ENCODE measurements around the gene PRUNE2.

Gene PRUNE2

DNA sequence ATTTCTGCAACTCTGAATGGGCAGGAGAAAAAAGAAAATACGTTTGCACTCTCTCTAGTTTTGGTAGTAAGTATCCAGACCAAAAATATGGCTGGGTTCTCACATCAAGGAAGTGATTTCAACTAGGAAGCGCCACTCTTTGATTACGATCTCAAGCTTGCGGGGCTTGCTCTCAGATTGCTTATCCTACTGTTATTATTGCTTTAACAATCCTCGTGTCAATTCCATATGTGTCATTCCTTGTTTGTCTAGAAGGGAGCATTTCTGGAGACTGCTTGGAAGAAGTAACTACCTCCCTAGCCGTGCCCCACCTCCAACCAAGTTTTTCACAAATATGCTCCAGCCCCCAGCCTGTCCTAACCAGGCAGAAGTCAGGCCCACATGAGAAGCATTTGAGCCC lies 3.5 kb downstream of the PRUNE2 start:
- no peak for DNase-seq (ENCODE audit: low read depth, low spot score)

GRCh38 chr9:76901801-76902200 lies 4.1 kb downstream of the PRUNE2 start:
- no peak for DNase-seq (ENCODE audit: low read depth, low spot score)

- no peak for DNase-seq (ENCODE audit: low read depth, low spot score)
Measured at GRCh38 chr9:76900884-76901440, 5.0 kb downstream of the PRUNE2 start.

GRCh38 chr9:76898786-76899185 lies 7.1 kb downstream of the PRUNE2 start:
- DNase-seq (ENCODE audit: low read depth, low spot score) = no peak

DNA sequence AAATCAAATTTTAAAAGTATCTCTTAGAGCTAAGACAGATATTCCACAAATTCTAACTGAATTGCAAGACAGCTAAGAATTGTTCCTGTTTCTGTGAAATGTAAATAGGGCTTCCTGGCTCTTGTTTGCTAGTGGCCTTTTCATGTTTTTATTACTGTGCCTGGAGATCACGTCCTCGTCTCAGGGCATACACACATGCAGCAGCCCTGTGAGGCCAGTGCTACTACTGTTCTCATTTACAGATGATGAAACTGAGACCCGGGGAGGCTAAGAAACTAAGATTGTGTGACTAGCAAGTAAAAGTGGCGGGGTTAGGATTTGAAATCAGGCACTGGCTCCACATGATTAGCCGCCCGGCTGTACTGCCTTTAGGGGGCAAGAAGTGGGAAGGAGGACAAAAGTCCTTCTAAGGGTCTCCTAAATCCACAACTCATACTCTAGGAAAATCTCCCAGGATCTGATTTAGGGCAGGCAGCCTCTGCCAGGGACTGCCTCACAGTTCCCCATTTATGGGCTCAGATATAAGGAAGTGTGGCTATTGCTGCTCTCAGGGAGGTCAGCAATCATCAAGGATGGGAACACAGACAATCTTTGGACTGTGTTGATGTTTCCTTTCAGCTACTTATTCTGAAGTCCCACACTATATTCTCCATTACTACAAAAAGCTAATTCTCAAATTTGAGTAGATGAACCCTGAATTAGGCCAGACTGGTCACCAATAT lies 7.9 kb downstream of the PRUNE2 start:
- no peak for DNase-seq (ENCODE audit: low read depth, low spot score)

DNA sequence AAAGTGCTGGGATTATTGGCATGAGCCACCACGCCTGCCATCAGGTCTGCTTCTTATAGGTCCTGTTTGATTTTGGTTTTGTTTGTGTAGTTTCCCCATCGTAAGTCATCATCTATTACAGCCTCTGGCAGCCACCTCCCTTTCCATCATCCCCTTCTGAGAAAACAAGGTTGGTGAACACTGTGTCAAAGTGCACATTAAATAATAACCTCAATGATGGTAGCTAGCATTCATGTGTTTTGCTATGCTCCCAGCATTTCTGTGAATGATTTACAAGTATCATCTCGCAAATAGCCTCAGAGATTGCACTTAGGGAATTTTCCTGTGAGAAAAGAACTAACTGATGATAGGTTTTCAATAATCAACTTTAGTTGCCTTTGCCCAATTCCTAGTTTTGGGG lies 9.9 kb downstream of the PRUNE2 start:
- no peak for DNase-seq (ENCODE audit: low read depth, low spot score)

DNA sequence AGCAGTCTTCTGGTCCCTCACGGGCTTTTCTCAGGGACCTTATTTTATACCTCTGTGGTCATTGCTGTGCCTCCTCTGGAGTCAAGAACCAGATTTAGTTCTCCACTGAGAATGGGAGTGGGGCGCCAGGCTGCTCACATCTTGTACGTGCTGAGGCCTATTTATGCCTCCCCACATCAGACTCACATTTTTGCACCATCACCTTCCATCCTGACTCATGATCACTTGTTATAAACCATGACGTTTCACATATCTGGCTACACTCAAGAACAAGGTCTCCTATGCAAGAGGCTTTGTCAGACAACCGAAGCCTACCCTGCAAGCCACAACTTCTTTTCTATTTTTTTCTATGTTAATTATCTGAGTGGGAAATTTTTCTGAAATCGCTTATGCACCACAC lies 10.7 kb downstream of the PRUNE2 start:
- DNase-seq (ENCODE audit: low read depth, low spot score) = no peak

GRCh38 chr9:76894198-76894597 lies 11.7 kb downstream of the PRUNE2 start:
- DNase-seq (ENCODE audit: low read depth, low spot score) = no peak

- DNase-seq (ENCODE audit: low read depth, low spot score) = no peak
Measured at GRCh38 chr9:76893395-76893932, 12.4 kb downstream of the PRUNE2 start.

DNA sequence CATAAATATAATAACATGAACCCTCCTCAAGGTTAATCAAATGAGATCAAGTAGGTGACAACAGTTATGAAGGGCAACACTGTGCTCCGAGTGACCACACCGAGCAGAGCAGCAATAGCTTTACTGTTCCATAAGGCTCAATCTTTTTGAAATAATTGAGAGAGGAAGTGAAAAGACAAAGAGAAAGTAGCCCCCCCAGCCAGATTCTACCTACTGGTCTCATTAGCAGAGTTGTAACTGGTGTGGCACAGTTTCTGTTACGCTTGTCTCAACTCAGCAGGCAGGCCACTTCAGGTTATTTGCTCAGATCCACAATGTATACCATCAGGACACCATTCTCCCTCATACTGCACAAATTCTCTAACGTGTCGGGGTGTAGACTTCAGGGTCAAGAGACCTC lies 14.0 kb downstream of the PRUNE2 start:
- no peak for DNase-seq (ENCODE audit: low read depth, low spot score)

DNA sequence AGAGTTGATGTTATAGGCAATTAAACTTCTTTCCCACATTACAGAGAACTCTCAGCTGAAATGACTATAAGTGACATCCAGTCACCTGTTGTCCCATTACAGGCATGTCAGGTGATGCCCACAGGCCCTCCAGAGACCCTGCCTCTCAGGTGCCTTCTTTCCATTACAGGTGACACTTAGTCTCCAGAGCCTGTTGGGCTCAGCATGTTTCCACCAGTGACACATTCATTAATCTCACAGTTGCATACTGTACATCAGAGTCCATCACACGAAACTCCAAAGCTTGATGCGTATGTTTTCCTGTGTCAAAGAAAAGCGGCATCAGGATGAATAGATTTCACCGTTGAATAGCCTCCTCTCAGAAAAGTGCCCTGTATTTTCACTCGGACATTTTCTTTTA lies 14.6 kb downstream of the PRUNE2 start:
- no peak for DNase-seq (ENCODE audit: low read depth, low spot score)

GRCh38 chr9:76887951-76888350 lies 18.0 kb downstream of the PRUNE2 start:
- DNase-seq (ENCODE audit: low read depth, low spot score) = no peak

GRCh38 chr9:76887003-76887821 lies 18.7 kb downstream of the PRUNE2 start:
- no peak for DNase-seq (ENCODE audit: low read depth, low spot score)

DNA sequence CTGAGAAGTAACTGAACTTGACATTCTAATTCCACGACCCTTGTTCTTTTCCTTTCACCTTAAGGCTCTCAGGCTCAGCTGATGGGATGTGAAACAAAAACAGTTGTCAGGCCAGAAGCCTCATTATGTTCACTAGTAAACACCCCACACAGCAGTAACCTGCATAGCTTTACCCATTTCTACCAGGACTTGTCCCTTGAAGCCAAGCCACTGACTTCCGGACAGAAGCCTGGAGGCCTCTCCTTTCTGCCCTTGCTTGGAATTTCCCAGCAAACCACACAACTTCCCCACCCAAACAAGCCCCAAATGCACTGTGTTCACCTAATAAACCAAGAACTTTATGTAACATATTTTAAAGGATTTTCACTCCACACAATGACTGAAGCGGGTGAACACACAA lies 19.6 kb downstream of the PRUNE2 start:
- DNase-seq (ENCODE audit: low read depth, low spot score) = no peak

DNA sequence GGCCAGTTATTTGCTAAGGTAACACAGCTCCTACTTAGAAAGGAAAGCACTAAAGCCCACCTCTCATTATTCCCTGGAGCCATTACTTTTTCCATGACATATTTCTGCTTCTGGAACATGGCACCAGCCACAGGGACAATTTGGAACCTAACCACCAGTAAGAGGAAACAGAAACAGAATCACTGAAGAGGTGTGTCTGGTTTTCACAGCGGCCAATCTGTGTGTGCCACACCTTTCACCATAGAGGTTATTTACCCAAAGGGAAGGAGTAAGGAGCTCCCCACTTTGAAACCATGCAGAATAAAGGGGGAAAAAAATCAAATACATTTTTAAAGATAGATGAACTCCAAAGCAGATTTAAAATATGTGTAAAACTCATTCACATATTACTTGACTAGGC lies 21.1 kb downstream of the PRUNE2 start:
- DNase-seq (ENCODE audit: low read depth, low spot score) = no peak

DNA sequence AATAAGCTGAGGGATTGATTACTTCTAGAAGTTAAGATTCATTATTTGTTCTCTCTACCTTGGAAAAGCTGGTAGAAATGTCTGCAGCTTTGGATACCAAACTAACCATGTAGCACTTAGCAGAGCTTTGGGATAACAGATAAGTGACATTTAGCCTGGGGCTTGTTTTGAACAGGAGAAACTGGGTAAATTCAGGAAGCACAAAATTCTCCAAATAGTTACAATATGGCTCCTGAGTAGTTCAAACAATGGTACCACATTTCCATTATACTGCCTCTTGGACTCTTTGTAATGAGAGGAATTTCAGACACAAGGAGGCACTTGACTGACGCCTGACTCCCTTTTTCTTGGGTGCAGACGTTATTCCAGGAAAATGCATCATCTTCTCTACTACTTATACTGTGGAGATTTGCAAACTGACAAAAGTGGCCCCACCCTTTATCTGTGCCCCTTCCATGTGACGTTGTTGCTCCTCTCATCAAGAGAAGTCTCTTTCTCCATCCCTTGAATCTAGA lies 22.5 kb downstream of the PRUNE2 start:
- no peak for DNase-seq (ENCODE audit: low read depth, low spot score)

GRCh38 chr9:76882686-76883085 lies 23.2 kb downstream of the PRUNE2 start:
- no peak for DNase-seq (ENCODE audit: low read depth, low spot score)

- no peak for DNase-seq (ENCODE audit: low read depth, low spot score)
Measured at GRCh38 chr9:76880210-76880609, 25.7 kb downstream of the PRUNE2 start.

DNA sequence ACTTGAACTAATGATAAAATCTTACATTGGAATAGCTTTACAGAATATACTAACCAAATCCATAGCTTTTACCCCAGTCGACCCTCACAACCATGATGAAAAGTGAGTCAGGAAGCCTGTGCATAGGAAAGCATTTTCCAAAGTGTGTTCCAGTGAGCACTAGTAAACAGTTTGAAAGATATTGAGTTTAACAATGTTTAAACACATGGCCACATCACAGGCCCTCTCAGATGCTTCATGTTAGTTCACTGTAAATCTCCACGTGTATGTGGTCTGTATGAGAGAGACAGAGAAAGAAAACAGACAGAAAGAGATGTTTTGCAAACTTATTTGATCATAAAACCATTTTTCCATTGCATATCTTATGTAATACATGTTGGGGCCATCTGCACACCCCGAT lies 27.0 kb downstream of the PRUNE2 start:
- DNase-seq (ENCODE audit: low read depth, low spot score) = no peak

DNA sequence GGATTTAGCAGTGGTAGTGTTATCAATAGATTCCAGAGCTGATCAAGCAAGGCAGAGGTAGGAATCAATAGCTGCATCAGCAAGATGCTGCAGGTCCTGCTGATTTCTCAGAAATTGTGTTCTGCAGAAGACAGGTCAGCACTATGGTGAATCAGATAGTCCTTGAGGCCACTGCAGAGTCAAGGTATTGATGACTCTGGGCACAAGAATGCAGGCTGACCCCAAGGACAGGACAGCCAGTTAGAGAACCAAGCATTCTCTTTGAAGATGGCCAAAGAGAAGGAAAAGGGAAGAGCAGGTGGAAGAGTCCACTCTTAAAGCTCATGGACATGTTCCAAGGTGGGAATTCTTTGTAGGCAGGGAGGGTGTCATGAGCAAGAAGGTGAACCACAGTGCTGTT lies 28.0 kb downstream of the PRUNE2 start:
- no peak for DNase-seq (ENCODE audit: low read depth, low spot score)

DNA sequence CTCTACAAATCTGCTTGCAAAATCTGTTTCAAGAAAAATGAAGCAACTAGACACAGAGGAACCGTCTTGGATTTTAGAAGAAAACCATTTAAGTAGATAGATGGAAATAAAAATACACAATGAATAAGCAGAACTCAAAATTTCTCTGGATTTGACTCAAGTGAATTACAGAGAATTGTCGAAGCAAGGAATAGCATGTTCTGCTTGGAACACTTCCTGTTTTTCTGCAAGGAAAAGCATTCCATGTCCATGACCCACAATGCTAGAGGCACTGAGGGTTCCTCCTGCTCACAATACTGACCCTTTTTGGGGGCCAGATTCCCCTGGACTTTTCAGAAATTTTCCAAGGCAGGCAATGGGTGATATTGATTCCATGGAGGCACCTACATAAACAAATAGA lies 29.8 kb downstream of the PRUNE2 start:
- no peak for DNase-seq (ENCODE audit: low read depth, low spot score)

GRCh38 chr9:76873821-76874220 lies 32.1 kb downstream of the PRUNE2 start:
- no peak for DNase-seq (ENCODE audit: low read depth, low spot score)

All from brain pericyte (primary cell).